ENCODE results near the gene EXOC1. TPM values are rescaled to one million over a fixed set of nuclear protein-coding genes. Genes with fewer than 3 reads are reported as not detected.
"Not testable (repeated sequence)": the region's sequence is repeated elsewhere in the genome, so short reads cannot be mapped to it uniquely, and the experiment has no call there.

Gene EXOC1
- total and polyA plus RNA-seq, 12 donors, result 14.2 to 44.2 (median 29.2) TPM

- no peaks in the 10 kb centered on the region for H3K4me1 ChIP-seq (replicated peaks in 1 of 2)
- H3K27me3 ChIP-seq, result no peaks in the 10 kb centered on the region
- TF ChIP-seq CTCF (IDR thresholded peaks at IDR 0.05) (no peak), POLR2A (IDR thresholded peaks at IDR 0.05) (no peak)
- no peak for DNase-seq
- no peak overlapping the region for H3K4me3 ChIP-seq
- no peaks in the 10 kb centered on the region for H3K9me3 ChIP-seq (replicated peaks in 1 of 3)
- intact Hi-C loops (cut with DNase I), result no loop called here
- WGBS, 4 donors, result 58 to 70% (median 60%) methylated on average over 2 of the region's 2 CpGs
- H3K36me3 ChIP-seq (replicated peaks in 1 of 2), result no peaks in the 10 kb centered on the region
- H3K27ac ChIP-seq, result no peak overlapping the region
Observed at GRCh38 chr4:55931043-55931442, 77.6 kb downstream of the EXOC1 start.

- H3K4me3 ChIP-seq, result no peak overlapping the region
- no peaks in the 10 kb centered on the region for H3K9me3 ChIP-seq (replicated peaks in 1 of 3)
- no peaks in the 10 kb centered on the region for H3K36me3 ChIP-seq (replicated peaks in 1 of 2)
- no peak for DNase-seq
- TF ChIP-seq CTCF (IDR thresholded peaks at IDR 0.05) (no peak), POLR2A (IDR thresholded peaks at IDR 0.05) (no peak)
- WGBS, 4 donors, result 73 to 89% (median 79%) methylated on average over 3 of the region's 3 CpGs
- no peak overlapping the region for H3K27ac ChIP-seq
- no peaks in the 10 kb centered on the region for H3K27me3 ChIP-seq
- intact Hi-C loops (cut with DNase I), result no loop called here
- H3K4me1 ChIP-seq (replicated peaks in 1 of 2), result no peaks in the 10 kb centered on the region
Observed at GRCh38 chr4:55931833-55932232, 78.4 kb downstream of the EXOC1 start.

- no peak overlapping the region for H3K27ac ChIP-seq
- no peaks in the 10 kb centered on the region for H3K27me3 ChIP-seq
- H3K4me1 ChIP-seq (replicated peaks in 1 of 2), result no peaks in the 10 kb centered on the region
- H3K9me3 ChIP-seq (replicated peaks in 1 of 3), result no peaks in the 10 kb centered on the region
- intact Hi-C loops (cut with DNase I), result no loop called here
- DNase-seq, result no peak
- H3K4me3 ChIP-seq, result no peak overlapping the region
- TF ChIP-seq POLR2A (IDR thresholded peaks at IDR 0.05), result no peak
- no peak for TF ChIP-seq CTCF (IDR thresholded peaks at IDR 0.05)
- no peaks in the 10 kb centered on the region for H3K36me3 ChIP-seq (replicated peaks in 1 of 2)
- WGBS, 4 donors, result 88 to 95% (median 91%) methylated on average over 2 to 3 of the region's 3 CpGs
Observed at GRCh38 chr4:55932511-55932910, 79.1 kb downstream of the EXOC1 start.

- Histone ChIP-seq H3K4me3 (no peak overlapping the region), H3K27me3 (no peaks in the 10 kb centered on the region), H3K36me3 (replicated peaks in 1 of 2) (no peaks in the 10 kb centered on the region), H3K27ac (no peak overlapping the region), H3K9me3 (replicated peaks in 1 of 3) (no peaks in the 10 kb centered on the region), H3K4me1 (replicated peaks in 1 of 2) (no peaks in the 10 kb centered on the region)
- WGBS, 4 donors, result 58 to 77% (median 62%) methylated on average over 2 of the region's 2 CpGs
- intact Hi-C loops (cut with DNase I), result no loop called here
- TF ChIP-seq CTCF (IDR thresholded peaks at IDR 0.05), result no peak
- no peak for TF ChIP-seq POLR2A (IDR thresholded peaks at IDR 0.05)
- no peak for DNase-seq
Observed at GRCh38 chr4:55933611-55934010, 80.2 kb downstream of the EXOC1 start.

- H3K27me3 ChIP-seq; H3K4me3 ChIP-seq; H3K4me1 ChIP-seq (replicated peaks in 1 of 2); intact Hi-C loops (cut with DNase I); H3K36me3 ChIP-seq (replicated peaks in 1 of 2); H3K27ac ChIP-seq; DNase-seq; H3K9me3 ChIP-seq (replicated peaks in 1 of 3): not testable (repeated sequence)
- 89 to 96% (median 92%) methylated on average over 6 of the region's 6 CpGs for WGBS, 4 donors
Observed at GRCh38 chr4:55935907-55936306, 82.5 kb downstream of the EXOC1 start.

All from adrenal gland (tissue), 12 donors.